GM12874 (cell line): Measurements from ENCODE around the gene ENTPD3.

Experiments
- TF ChIP-seq, protein P1 (sequence below): IDR thresholded peaks from 2 replicates; pipeline ENCODE4 v1.5.1; 2011; ENCODE audit warnings: low read depth, mild to moderate bottlenecking, control low read depth, low read length, moderate library complexity; ENCODE audit not compliant: insufficient read depth

Gene ENTPD3

DNA sequence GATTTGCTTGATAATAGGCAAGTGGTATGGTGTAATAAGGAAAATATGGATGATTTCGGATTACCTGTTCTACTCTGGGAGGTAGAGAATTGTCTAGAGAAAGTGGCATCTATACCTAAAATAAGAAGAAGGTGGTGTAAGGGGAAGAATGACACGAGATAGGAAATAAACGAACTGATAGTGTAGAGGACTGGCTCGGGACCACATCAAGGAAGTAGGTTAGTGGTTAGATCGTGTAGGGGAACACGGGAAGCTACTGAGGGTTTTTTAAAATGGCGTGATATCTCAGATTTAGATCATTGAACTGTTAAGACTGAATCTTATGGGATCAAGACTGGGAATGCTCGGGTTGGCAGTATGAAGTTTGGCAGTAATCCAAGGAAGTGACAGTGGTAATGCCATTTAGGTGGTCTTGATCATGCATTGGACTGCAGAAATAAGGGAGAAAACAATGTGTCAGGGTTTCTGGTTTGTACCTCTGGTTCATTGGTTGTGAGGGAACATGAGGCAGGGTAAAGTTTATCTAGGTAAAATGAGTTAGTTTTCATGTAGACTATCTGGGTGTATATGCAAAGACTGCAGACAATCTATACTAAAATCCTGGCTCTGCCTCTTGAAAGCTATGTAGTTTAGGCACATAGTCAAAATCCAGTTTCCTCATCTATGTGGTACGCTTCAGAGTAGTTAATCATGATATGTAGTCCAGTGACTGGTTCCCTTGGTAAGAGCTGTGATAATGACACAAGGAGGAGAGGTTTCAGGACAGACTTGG, 77.5 kb downstream of the ENTPD3 start:
- TF ChIP-seq, protein P1, sequence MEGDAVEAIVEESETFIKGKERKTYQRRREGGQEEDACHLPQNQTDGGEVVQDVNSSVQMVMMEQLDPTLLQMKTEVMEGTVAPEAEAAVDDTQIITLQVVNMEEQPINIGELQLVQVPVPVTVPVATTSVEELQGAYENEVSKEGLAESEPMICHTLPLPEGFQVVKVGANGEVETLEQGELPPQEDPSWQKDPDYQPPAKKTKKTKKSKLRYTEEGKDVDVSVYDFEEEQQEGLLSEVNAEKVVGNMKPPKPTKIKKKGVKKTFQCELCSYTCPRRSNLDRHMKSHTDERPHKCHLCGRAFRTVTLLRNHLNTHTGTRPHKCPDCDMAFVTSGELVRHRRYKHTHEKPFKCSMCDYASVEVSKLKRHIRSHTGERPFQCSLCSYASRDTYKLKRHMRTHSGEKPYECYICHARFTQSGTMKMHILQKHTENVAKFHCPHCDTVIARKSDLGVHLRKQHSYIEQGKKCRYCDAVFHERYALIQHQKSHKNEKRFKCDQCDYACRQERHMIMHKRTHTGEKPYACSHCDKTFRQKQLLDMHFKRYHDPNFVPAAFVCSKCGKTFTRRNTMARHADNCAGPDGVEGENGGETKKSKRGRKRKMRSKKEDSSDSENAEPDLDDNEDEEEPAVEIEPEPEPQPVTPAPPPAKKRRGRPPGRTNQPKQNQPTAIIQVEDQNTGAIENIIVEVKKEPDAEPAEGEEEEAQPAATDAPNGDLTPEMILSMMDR, result no peak

DNA sequence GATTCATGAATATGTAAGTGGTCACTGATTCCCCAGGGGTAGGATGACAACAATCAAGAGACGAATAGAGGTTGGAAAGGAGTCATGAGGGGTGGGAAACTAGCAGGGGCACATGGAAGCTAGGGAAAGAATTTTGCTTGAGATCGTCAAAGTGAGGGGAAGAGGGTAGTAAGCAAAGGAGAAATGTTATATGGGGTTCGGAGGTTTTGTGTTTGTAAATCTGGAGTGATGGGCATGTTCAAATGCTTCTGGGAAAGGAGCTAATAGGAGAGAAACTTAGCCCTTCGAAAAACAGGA, 78.1 kb downstream of the ENTPD3 start:
- TF ChIP-seq, protein P1, result no peak

- TF ChIP-seq, protein P1, result no peak
Observed at GRCh38 chr3:40465456-40465855, 78.5 kb downstream of the ENTPD3 start.

DNA sequence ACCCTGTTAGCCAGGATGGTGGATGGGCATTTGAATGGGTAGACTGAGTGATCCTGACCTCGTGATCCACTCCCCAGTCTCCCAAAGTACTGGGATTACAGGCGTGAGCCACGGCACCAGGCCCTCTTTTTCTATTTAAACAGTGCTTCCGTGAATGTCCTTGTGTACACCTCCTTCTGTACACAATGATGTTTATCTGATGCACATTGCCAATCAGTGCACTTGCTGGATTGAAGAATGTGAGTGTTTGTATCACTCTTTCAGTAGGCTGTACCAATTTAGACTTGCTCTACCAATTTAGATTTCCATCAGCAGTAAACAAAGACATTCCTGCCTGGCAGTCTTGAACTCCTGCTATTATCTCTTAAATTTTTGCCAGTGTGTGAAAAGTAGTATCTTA, 81.0 kb downstream of the ENTPD3 start:
- TF ChIP-seq, protein P1, result no peak

GRCh38 chr3:40470701-40471100, 83.7 kb downstream of the ENTPD3 start:
- TF ChIP-seq, protein P1, result no peak

DNA sequence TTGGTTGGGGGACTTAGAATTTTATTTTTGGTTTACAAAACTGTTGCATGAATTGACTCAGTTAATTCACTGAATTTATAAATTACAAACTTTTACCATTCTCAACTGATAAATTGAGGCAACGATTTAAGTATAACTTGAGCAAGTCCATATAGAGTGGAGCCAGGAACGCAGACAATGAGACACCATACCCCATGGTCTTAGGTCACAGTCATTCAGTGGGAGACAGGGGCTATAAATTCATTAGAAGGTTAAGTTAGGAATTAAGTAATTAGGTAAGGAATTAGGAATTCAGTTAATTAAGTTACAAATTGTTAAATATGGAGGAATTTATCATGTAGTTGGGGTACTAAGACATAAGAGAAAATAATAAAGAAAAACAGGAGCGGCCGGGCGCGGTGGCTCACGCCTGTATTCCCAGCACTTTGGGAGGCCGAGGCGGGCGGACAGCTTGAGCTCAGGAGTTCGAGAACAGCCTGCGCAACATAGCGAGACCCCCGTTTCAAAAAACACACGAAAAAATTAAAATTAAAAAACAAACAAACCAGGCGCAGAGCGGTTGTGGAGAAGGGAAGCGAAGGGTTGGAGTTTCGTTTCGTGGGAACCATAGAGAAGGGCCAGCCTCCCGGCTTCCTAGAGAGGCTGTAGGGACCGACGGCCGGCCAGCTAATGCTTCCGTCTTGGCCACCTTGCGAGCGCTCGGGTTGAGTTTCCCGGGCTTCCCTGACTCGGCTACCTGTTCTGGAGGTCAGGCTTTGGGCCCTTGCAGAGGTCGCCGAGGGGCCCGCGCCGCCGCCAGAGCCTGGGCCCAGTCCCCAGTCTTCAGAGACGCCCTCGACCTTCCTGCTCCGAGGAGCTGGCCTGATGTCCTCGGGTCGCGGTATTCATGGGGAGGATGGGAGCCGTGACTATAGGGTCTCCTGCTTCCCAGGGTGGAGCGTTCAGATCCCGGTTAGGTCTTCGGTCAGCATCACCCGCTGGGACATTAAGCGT, 89.8 kb downstream of the ENTPD3 start, which contains the start of gene ZNF619:
ZNF619 (plus strand) TSS at position 645 of the 993 bp plus-strand sequence. CDS start 858 bp downstream, outside the sequence.
- TF ChIP-seq, protein P1, result no peak

DNA sequence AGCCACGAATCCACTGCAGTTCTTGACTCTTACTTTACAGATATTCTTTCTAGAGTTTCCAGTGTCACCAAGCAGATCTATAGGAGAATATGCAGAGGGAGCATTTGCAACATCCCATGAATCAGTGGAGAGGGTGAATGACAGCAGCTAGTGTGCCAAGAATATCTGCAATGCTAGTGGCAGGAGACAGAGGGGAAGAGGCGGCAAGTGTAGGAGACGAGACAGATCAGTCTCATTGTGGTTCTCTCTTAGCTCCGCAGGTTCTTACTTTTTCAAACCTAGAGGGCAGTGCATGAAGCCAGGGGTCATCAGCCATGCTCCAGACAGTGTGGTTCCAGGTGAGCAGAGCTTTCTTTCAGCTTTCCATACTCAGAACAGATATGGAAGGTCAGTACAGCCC, 90.7 kb downstream of the ENTPD3 start:
- TF ChIP-seq, protein P1, result no peak
